Neural cell (in vitro differentiated cells): ENCODE measurements around the gene FRMD4A. TPM values are rescaled to one million over a fixed set of nuclear protein-coding genes. Genes with fewer than 3 reads are reported as not detected.

Experiments
- H2AFZ ChIP-seq: fragments of 200-600, 300-800 bp; sonication (generic), shearing (Covaris generic); 2 replicates; pipeline ENCODE4 v1.6.0; 2014; ENCODE audit warnings: low read depth, mild to moderate bottlenecking, antibody characterized with exemption, low read length, moderate library complexity
- H3F3A ChIP-seq: fragments of 200-600 bp; shearing (Covaris generic); 2 replicates; pipeline ENCODE4 v1.6.1; 2016; ENCODE audit warnings: mild to moderate bottlenecking, moderate library complexity, mixed read lengths, antibody characterized with exemption, low read length; ENCODE audit not compliant: insufficient read depth, poor library complexity, severe bottlenecking
- H3K27ac ChIP-seq: fragments of 200-600, 300-800 bp; sonication (generic), shearing (Covaris generic); 2 replicates; pipeline ENCODE4 v1.5.1; 2014; ENCODE audit warnings: mild to moderate bottlenecking, low read length, moderate library complexity
- H3K27me3 ChIP-seq: fragments of 300-800, 200-600 bp; sonication (generic), shearing (Covaris generic); 2 replicates; pipeline ENCODE4 v1.6.0; 2014; ENCODE audit warnings: mild to moderate bottlenecking, low read depth, low read length, moderate library complexity; ENCODE audit not compliant: insufficient read depth
- H3K36me3 ChIP-seq: fragments of 300-800, 200-600 bp; sonication (generic), shearing (Covaris generic); 2 replicates; pipeline ENCODE4 v1.5.1; 2014; ENCODE audit warnings: mild to moderate bottlenecking, antibody characterized with exemption, low read length, moderate library complexity; ENCODE audit not compliant: insufficient read depth
- H3K4me2 ChIP-seq: fragments of 300-800, 200-600 bp; sonication (generic), shearing (Covaris generic); 2 replicates; pipeline ENCODE4 v1.6.0; 2014; ENCODE audit warnings: mild to moderate bottlenecking, low read length
- H3K4me3 ChIP-seq: fragments of 300-800, 200-600 bp; sonication (generic), shearing (Covaris generic); 2 replicates; pipeline ENCODE4 v1.5.1; 2014; ENCODE audit warnings: mild to moderate bottlenecking, low read length, moderate library complexity
- H3K79me2 ChIP-seq: fragments of 200-600 bp; shearing (Covaris generic); replicated peaks from 2 replicates; pipeline ENCODE4 v1.6.0; 2014; ENCODE audit warnings: mild to moderate bottlenecking, low read length, moderate library complexity; ENCODE audit not compliant: insufficient read depth
- H3K9ac ChIP-seq: fragments of 300-800, 200-600 bp; sonication (generic), shearing (Covaris generic); 2 replicates; pipeline ENCODE4 v1.6.1; 2016; ENCODE audit warnings: mild to moderate bottlenecking, low read length, mixed read lengths
- H3K9me2 ChIP-seq: fragments of 200-600 bp; shearing (Covaris generic); 2 replicates; pipeline ENCODE4 v1.6.1; 2016; ENCODE audit warnings: mild to moderate bottlenecking, low read length, mixed read lengths; ENCODE audit not compliant: insufficient read depth
- H3K9me3 ChIP-seq: fragments of 200-600, 300-800 bp; sonication (generic), shearing (Covaris generic); 2 replicates; pipeline ENCODE4 v1.6.1; 2016; ENCODE audit warnings: mild to moderate bottlenecking, mixed run types, low read length, moderate library complexity, mixed read lengths
- H4K20me1 ChIP-seq: fragments of 200-600 bp; shearing (Covaris generic); 2 replicates; pipeline ENCODE4 v1.6.1; 2016; ENCODE audit warnings: mild to moderate bottlenecking, mixed run types; ENCODE audit not compliant: insufficient read depth
- CTCF ChIP-seq: fragments of 450-650 bp; IDR thresholded peaks from 2 replicates; pipeline ENCODE4 v1.5.1; 2014; ENCODE audit warnings: antibody characterized with exemption, mild to moderate bottlenecking, moderate library complexity; ENCODE audit not compliant: poor library complexity, severe bottlenecking
- EP300 ChIP-seq: fragments of 450-650 bp; conservative IDR thresholded peaks from 2 replicates; pipeline ENCODE4 v1.6.1; 2014; ENCODE audit warnings: antibody characterized with exemption, mild to moderate bottlenecking, moderate library complexity; ENCODE audit not compliant: poor library complexity, severe bottlenecking
- EZH2 ChIP-seq: fragments of 200-600, 300-800 bp; shearing (Covaris generic), sonication (generic); IDR thresholded peaks from 2 replicates; pipeline ENCODE4 v1.6.1; 2014; ENCODE audit warnings: antibody characterized with exemption, low read length, borderline replicate concordance, mild to moderate bottlenecking; ENCODE audit not compliant: insufficient read depth, poor library complexity, severe bottlenecking
- MXI1 ChIP-seq: fragments of 450-650 bp; conservative IDR thresholded peaks from 2 replicates; pipeline ENCODE4 v1.6.1; 2014; ENCODE audit warnings: antibody characterized with exemption, mild to moderate bottlenecking; ENCODE audit not compliant: poor library complexity, severe bottlenecking
- POLR2AphosphoS5 ChIP-seq: IDR thresholded peaks from 2 replicates; pipeline ENCODE4 v1.6.1; 2012
- RAD21 ChIP-seq: fragments of 450-650 bp; conservative IDR thresholded peaks from 2 replicates; pipeline ENCODE4 v1.6.1; 2014; ENCODE audit warnings: antibody characterized with exemption, mild to moderate bottlenecking, moderate library complexity
- REST ChIP-seq: IDR thresholded peaks from 2 replicates; pipeline ENCODE4 v1.6.1; 2012; ENCODE audit warnings: borderline replicate concordance
- SMC3 ChIP-seq: fragments of 450-650 bp; conservative IDR thresholded peaks from 2 replicates; pipeline ENCODE4 v1.6.1; 2014; ENCODE audit warnings: antibody characterized with exemption, mild to moderate bottlenecking, moderate library complexity; ENCODE audit not compliant: poor library complexity
- TAF1 ChIP-seq: IDR thresholded peaks from 2 replicates; pipeline ENCODE4 v1.6.1; 2012; ENCODE audit warnings: low read depth
- polyA plus RNA-seq: library from polyadenylated mRNA; depleted of rRNA; stranded (reverse); fragments of >200 nt; gene quantifications from 2 replicates; pipeline ENCODE4 v1.2.3, GENCODE V29; 2014

The FRMD4A gene
- polyA plus RNA-seq, 1 donor from 2014 or later: 36.5 TPM

GRCh38 chr10:13649844-13650520 is 680.7 kb downstream of the FRMD4A start:
- TF ChIP-seq MXI1: no peak
- Histone ChIP-seq H3K9me3 (no peaks in the 10 kb centered on the region), H3K9ac (no peak overlapping the region), H3K9me2 (no peaks in the 10 kb centered on the region), H3K79me2 (no peaks in the 10 kb centered on the region), H2AFZ (no peak overlapping the region), H3K4me2 (no peak overlapping the region), H3K4me3 (no peak overlapping the region), H3F3A (no peaks in the 10 kb centered on the region), H4K20me1 (no peaks in the 10 kb centered on the region), H3K27me3 (no peaks in the 10 kb centered on the region), H3K36me3 (no peaks in the 10 kb centered on the region), H3K27ac (no peak overlapping the region)

- TF ChIP-seq REST (no peak), EP300 (no peak), SMC3 (no peak), TAF1 (no peak), MXI1 (no peak), CTCF (no peak), POLR2AphosphoS5 (no peak), EZH2 (no peak), RAD21 (no peak)
- Histone ChIP-seq H3K79me2 (no peaks in the 10 kb centered on the region), H2AFZ (no peak overlapping the region), H3K9me3 (no peaks in the 10 kb centered on the region), H3K27ac (no peak overlapping the region), H4K20me1 (no peaks in the 10 kb centered on the region), H3K9me2 (no peaks in the 10 kb centered on the region), H3K4me3 (no peak overlapping the region), H3K4me2 (no peak overlapping the region), H3F3A (no peaks in the 10 kb centered on the region), H3K36me3 (no peaks in the 10 kb centered on the region), H3K9ac (no peak overlapping the region), H3K27me3 (no peaks in the 10 kb centered on the region)
Measured at GRCh38 chr10:13648425-13648824, 682.3 kb downstream of the FRMD4A start.
